DND-41 (cell line): ENCODE results near the gene BNC1.

Experiments used
- EZH2 ChIP-seq: IDR thresholded peaks from 3 replicates; pipeline ENCODE4 v1.6.1; 2012; ENCODE audit warnings: borderline replicate concordance, low read depth, mild to moderate bottlenecking, moderate library complexity, low read length, inconsistent platforms; ENCODE audit not compliant: severe bottlenecking
- TF ChIP-seq, protein P1 (sequence below): IDR thresholded peaks from 2 replicates; pipeline ENCODE4 v1.5.1; 2012; ENCODE audit warnings: borderline replicate concordance, low read length, moderate library complexity, mild to moderate bottlenecking; ENCODE audit not compliant: poor library complexity, severe bottlenecking; ENCODE audit errors: extremely low read depth

DNA sequence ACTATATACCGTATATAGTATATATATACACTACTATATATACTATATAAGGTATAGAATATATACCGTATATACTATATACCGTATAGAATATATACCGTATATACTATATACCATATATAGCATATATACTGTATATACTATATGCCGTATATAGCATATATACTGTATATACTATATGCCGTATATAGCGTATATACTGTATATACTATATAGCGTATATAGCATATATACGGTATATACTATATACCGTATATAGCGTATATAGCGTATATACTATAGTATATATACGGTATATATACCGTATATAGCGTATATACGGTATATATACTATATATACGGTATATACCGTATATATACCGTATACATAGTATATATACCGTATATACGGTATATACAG lies 54.2 kb downstream of the BNC1 start:
- TF ChIP-seq, protein P1, sequence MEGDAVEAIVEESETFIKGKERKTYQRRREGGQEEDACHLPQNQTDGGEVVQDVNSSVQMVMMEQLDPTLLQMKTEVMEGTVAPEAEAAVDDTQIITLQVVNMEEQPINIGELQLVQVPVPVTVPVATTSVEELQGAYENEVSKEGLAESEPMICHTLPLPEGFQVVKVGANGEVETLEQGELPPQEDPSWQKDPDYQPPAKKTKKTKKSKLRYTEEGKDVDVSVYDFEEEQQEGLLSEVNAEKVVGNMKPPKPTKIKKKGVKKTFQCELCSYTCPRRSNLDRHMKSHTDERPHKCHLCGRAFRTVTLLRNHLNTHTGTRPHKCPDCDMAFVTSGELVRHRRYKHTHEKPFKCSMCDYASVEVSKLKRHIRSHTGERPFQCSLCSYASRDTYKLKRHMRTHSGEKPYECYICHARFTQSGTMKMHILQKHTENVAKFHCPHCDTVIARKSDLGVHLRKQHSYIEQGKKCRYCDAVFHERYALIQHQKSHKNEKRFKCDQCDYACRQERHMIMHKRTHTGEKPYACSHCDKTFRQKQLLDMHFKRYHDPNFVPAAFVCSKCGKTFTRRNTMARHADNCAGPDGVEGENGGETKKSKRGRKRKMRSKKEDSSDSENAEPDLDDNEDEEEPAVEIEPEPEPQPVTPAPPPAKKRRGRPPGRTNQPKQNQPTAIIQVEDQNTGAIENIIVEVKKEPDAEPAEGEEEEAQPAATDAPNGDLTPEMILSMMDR: no peak
- no peak for TF ChIP-seq EZH2
